Neural cell (in vitro differentiated cells): Measurements from ENCODE around the gene ZNF644.
"Not testable (repeated sequence)": the region's sequence is repeated elsewhere in the genome, so short reads cannot be mapped to it uniquely, and the experiment has no call there.

Source experiments
- CTCF ChIP-seq: fragments of 450-650 bp; IDR thresholded peaks from 2 replicates; pipeline ENCODE4 v1.5.1; 2014; ENCODE audit warnings: antibody characterized with exemption, mild to moderate bottlenecking, moderate library complexity; ENCODE audit not compliant: poor library complexity, severe bottlenecking
- EZH2 ChIP-seq: fragments of 200-600, 300-800 bp; shearing (Covaris generic), sonication (generic); IDR thresholded peaks from 2 replicates; pipeline ENCODE4 v1.6.1; 2014; ENCODE audit warnings: antibody characterized with exemption, low read length, borderline replicate concordance, mild to moderate bottlenecking; ENCODE audit not compliant: insufficient read depth, poor library complexity, severe bottlenecking
- POLR2AphosphoS5 ChIP-seq: IDR thresholded peaks from 2 replicates; pipeline ENCODE4 v1.6.1; 2012

- TF ChIP-seq CTCF, POLR2AphosphoS5, EZH2: not testable (repeated sequence)
Measured at GRCh38 chr1:90892884-90893283, 129.0 kb downstream of the ZNF644 start.
